Fibroblast of villous mesenchyme (primary cell): ENCODE results near the gene PLXNA2. TPM values are rescaled to one million over a fixed set of nuclear protein-coding genes. Genes with fewer than 3 reads are reported as not detected.

Source experiments
- DNase-seq: peaks from one replicate; pipeline ENCODE4 v3.0.0-alpha.2; 2010; ENCODE audit warnings: low read depth
- H3K4me3 ChIP-seq: 2 replicates; pipeline ENCODE4 v1.5.1; 2011; ENCODE audit warnings: low read depth, mild to moderate bottlenecking, low read length
- total RNA-seq: library from RNA; depleted of rRNA; stranded (reverse); fragments of >200 nt; gene quantifications from 2 replicates; pipeline ENCODE4 v1.2.3, GENCODE V29; 2012
- TF ChIP-seq, protein P1 (sequence below): IDR thresholded peaks from 2 replicates; pipeline ENCODE4 v1.5.1; 2012; ENCODE audit warnings: low read depth, mild to moderate bottlenecking, low read length; ENCODE audit not compliant: insufficient read depth

PLXNA2 gene
- total RNA-seq, 1 donor, result 0.86 TPM

GRCh38 chr1:208131621-208132286 lies 112.4 kb downstream of the PLXNA2 start:
- TF ChIP-seq, protein P1, sequence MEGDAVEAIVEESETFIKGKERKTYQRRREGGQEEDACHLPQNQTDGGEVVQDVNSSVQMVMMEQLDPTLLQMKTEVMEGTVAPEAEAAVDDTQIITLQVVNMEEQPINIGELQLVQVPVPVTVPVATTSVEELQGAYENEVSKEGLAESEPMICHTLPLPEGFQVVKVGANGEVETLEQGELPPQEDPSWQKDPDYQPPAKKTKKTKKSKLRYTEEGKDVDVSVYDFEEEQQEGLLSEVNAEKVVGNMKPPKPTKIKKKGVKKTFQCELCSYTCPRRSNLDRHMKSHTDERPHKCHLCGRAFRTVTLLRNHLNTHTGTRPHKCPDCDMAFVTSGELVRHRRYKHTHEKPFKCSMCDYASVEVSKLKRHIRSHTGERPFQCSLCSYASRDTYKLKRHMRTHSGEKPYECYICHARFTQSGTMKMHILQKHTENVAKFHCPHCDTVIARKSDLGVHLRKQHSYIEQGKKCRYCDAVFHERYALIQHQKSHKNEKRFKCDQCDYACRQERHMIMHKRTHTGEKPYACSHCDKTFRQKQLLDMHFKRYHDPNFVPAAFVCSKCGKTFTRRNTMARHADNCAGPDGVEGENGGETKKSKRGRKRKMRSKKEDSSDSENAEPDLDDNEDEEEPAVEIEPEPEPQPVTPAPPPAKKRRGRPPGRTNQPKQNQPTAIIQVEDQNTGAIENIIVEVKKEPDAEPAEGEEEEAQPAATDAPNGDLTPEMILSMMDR, result no peak
- no peak overlapping the region for H3K4me3 ChIP-seq

DNA sequence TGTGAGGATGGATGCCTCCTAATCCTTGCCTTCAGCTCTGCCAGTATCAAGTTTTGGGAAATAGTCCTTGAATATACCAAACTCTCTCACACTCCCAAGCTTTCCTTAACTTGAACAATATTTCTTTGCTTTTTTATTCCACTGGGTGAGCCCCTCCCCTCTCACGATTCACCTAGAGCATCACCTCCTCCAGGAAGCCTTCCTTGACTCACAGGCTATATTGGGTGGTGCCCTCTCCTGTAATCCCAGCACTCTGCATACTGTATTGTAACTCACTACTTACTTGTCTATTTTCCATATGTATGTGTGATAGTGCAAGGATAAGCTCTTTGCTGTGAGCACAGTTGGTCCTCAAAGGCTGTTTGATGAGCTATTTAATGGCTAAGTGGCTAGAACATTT lies 114.7 kb downstream of the PLXNA2 start:
- no peak for DNase-seq
- no peak overlapping the region for H3K4me3 ChIP-seq
- TF ChIP-seq, protein P1, result no peak

More at GRCh38 chr1:208131621-208132286, 112.4 kb downstream of the PLXNA2 start:
- no peak for DNase-seq

DNA sequence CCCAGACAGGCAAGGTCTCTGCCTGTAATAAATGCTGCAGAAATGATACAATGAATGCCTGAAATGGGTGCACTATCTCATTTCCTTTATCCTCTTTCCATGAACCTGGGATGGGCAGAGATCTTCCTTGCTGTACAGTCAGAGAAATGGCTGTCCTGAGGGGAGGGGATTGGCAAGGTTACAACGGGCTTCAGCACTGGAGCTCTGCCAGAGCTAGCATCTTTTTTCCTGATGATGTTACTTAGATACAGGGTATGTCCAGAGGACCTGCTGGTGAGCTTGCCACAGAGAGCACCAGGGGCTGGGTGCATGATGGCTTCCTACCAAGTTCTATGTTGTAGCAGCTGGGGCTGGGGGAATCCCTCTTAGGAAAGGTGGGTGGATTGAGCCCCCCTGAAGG lies 115.1 kb downstream of the PLXNA2 start:
- no peak overlapping the region for H3K4me3 ChIP-seq
- TF ChIP-seq, protein P1, result no peak
- no peak for DNase-seq

- H3K4me3 ChIP-seq, result no peak overlapping the region
- TF ChIP-seq, protein P1, result no peak
- no peak for DNase-seq
Observed at GRCh38 chr1:208127792-208128529, 116.2 kb downstream of the PLXNA2 start.

DNA sequence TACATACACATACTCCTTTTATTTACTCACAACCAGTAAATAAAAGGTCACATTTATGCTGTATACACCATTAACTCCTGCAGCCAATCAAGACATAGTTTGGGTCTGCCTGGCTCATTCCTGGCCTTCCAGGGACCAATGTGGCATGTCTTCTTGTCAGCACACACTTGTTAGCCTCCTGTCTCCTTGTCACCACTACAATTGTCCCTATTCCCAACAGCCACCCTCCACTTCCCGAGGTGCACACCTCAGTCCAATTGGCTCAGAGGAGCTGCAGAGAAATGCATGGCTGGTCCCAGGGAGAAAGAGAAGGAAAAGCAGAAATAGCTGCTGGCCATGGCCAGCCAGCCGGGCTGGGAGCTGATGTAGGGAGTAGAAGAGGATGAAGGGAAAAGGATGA lies 116.9 kb downstream of the PLXNA2 start:
- H3K4me3 ChIP-seq, result no peak overlapping the region
- TF ChIP-seq, protein P1, result no peak
- DNase-seq, result no peak

GRCh38 chr1:208126108-208126507 lies 118.1 kb downstream of the PLXNA2 start:
- DNase-seq, result no peak
- no peak overlapping the region for H3K4me3 ChIP-seq
- TF ChIP-seq, protein P1, result no peak
